Calu3 (cell line): ENCODE results near the gene TTC16. TPM values are rescaled to one million over a fixed set of nuclear protein-coding genes. Genes with fewer than 3 reads are reported as not detected.

ENCODE experiments used
- BruUV-seq: library from RNA; stranded (reverse); fragments of 400-500 nt; replicated peaks from 2 replicates; lab custom pipeline; 2021; lab: Mats Ljungman, UMichigan
- CTCF ChIA-PET: fragments of 300-600 bp; sonication (Branson Sonifier 250); formaldehyde crosslinking; loops from one replicate; lab custom pipeline; 2022; ENCODE audit warnings: antibody characterized with exemption; lab: Charles Lee
- DNase-seq: peaks from one replicate; pipeline ENCODE4 v3.0.0; 2022
- H3K27ac Mint-ChIP-seq: one replicate; pipeline ENCODE4 v1.8.0; 2022; ENCODE audit warnings: mixed read lengths; ENCODE audit not compliant: unreplicated experiment
- H3K27me3 Mint-ChIP-seq: one replicate; pipeline ENCODE4 v1.8.0; 2022; ENCODE audit warnings: mixed read lengths; ENCODE audit not compliant: unreplicated experiment
- H3K36me3 Mint-ChIP-seq: one replicate; pipeline ENCODE4 v1.8.0; 2022; ENCODE audit warnings: mild to moderate bottlenecking, moderate library complexity, mixed read lengths; ENCODE audit not compliant: insufficient read depth, unreplicated experiment
- H3K4me1 Mint-ChIP-seq: one replicate; pipeline ENCODE4 v1.8.0; 2022; ENCODE audit warnings: mild to moderate bottlenecking, low read depth, mixed read lengths; ENCODE audit not compliant: unreplicated experiment
- H3K4me3 Mint-ChIP-seq: one replicate; pipeline ENCODE4 v1.8.0; 2022; ENCODE audit warnings: mild to moderate bottlenecking, low read depth, moderate library complexity, mixed read lengths; ENCODE audit not compliant: unreplicated experiment
- H3K9me3 Mint-ChIP-seq: one replicate; pipeline ENCODE4 v1.8.0; 2022; ENCODE audit warnings: low read depth, mixed read lengths; ENCODE audit not compliant: unreplicated experiment
- CTCF ChIP-seq: fragments of 200-600 bp; IDR thresholded peaks from one replicate; pipeline ENCODE4 v1.8.0; 2022; ENCODE audit warnings: antibody characterized with exemption; ENCODE audit not compliant: unreplicated experiment
- intact Hi-C: fragments of 100-400 bp; cut with micrococcal nuclease; formaldehyde crosslinking; loops from one replicate; pipeline ENCODE4 v1.10.0; 2022; ENCODE audit not compliant: unreplicated experiment
- total RNA-seq: library from RNA; stranded (reverse); gene quantifications from 2 replicates; pipeline ENCODE4 v1.2.3, GENCODE V29; 2022

TTC16 gene
- total RNA-seq, 1 experiment from 2014 or later, result not detected

GRCh38 chr9:127771570-127772189 lies 55.8 kb downstream of the TTC16 start:
- intact Hi-C loops, result no loop called here
- Mint-ChIP-seq H3K27me3 (peaks cover 40% of the 10 kb centered on the region), H3K4me3 (peak overlapping the region; percentile 82), H3K4me1 (no peaks in the 10 kb centered on the region), H3K9me3 (no peaks in the 10 kb centered on the region), H3K27ac (no peak overlapping the region), H3K36me3 (peaks cover 13% of the 10 kb centered on the region)
- no peak for TF ChIP-seq CTCF
- CTCF ChIA-PET, result interaction anchor here (0.6 to 1.1 kb wide), 6 partner anchors 13 to 263 kb away, joined by 3 to 10 read pairs (median 4); partner anchors contain the start of gene TOR2A
- DNase-seq, result no peak
- no TSS peak for BruUV-seq

GRCh38 chr9:127772603-127773002 lies 56.7 kb downstream of the TTC16 start:
- TF ChIP-seq CTCF, result no peak
- H3K9me3 Mint-ChIP-seq, result no peaks in the 10 kb centered on the region
- no peaks in the 10 kb centered on the region for H3K4me1 Mint-ChIP-seq
- BruUV-seq, result no TSS peak
- H3K4me3 Mint-ChIP-seq, result no peak overlapping the region
- DNase-seq, result no peak
- H3K27me3 Mint-ChIP-seq, result peaks cover 37% of the 10 kb centered on the region
- no peak overlapping the region for H3K27ac Mint-ChIP-seq
- peaks cover 7% of the 10 kb centered on the region for H3K36me3 Mint-ChIP-seq
- intact Hi-C loops, result no loop called here
- CTCF ChIA-PET, result no interaction called here

- CTCF ChIA-PET, result no interaction called here
- H3K4me1 Mint-ChIP-seq, result no peaks in the 10 kb centered on the region
- TF ChIP-seq CTCF, result no peak
- DNase-seq, result no peak
- no TSS peak for BruUV-seq
- H3K36me3 Mint-ChIP-seq, result peaks cover 7% of the 10 kb centered on the region
- H3K4me3 Mint-ChIP-seq, result no peak overlapping the region
- H3K27ac Mint-ChIP-seq, result no peak overlapping the region
- H3K9me3 Mint-ChIP-seq, result no peaks in the 10 kb centered on the region
- peaks cover 42% of the 10 kb centered on the region for H3K27me3 Mint-ChIP-seq
- intact Hi-C loops, result no loop called here
Measured at GRCh38 chr9:127773272-127773671, 57.4 kb downstream of the TTC16 start.

GRCh38 chr9:127773981-127774380 lies 58.1 kb downstream of the TTC16 start:
- H3K4me3 Mint-ChIP-seq, result no peak overlapping the region
- no peaks in the 10 kb centered on the region for H3K4me1 Mint-ChIP-seq
- TF ChIP-seq CTCF, result no peak
- H3K36me3 Mint-ChIP-seq, result peaks cover 7% of the 10 kb centered on the region
- H3K27me3 Mint-ChIP-seq, result peaks cover 35% of the 10 kb centered on the region
- BruUV-seq, result no TSS peak
- no peak for DNase-seq
- CTCF ChIA-PET, result no interaction called here
- intact Hi-C loops, result no loop called here
- H3K9me3 Mint-ChIP-seq, result no peaks in the 10 kb centered on the region
- no peak overlapping the region for H3K27ac Mint-ChIP-seq
